Measurements from ENCODE around the gene SNHG17.
"Not testable (repeated sequence)": the region's sequence is repeated elsewhere in the genome, so short reads cannot be mapped to it uniquely, and the experiment has no call there.

The SNHG17 gene

GRCh38 chr20:38434770-38435554 is at the start of gene SNHG17:
TSS of gene SNHG17 (minus strand) at chr20:38435328.
- DNase-seq, result peak; percentile 60

DNA sequence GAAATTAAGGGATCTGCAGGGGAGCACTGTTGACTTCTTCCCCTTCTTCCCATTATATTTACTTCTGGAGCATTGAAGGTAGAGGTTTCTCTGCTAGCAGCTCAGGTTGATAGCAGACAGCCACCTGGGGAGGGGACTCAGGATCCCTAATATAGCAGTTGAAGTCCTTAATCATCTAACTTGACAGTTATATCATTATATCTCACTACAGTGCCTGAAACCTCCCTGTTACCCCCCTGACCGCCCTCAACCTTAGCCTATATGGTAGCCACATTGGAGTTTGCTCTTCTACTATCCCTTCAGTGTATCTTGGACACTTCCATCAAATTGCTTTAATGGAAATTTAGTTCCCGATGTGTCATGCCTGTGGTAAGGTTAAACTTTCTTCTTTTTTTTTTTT is 44.5 kb upstream of the SNHG17 start:
- no peak for DNase-seq

- DNase-seq, result no peak
Measured at GRCh38 chr20:38477747-38478146, 42.6 kb upstream of the SNHG17 start.

GRCh38 chr20:38473367-38473795 is 38.3 kb upstream of the SNHG17 start:
- no peak for DNase-seq

DNA sequence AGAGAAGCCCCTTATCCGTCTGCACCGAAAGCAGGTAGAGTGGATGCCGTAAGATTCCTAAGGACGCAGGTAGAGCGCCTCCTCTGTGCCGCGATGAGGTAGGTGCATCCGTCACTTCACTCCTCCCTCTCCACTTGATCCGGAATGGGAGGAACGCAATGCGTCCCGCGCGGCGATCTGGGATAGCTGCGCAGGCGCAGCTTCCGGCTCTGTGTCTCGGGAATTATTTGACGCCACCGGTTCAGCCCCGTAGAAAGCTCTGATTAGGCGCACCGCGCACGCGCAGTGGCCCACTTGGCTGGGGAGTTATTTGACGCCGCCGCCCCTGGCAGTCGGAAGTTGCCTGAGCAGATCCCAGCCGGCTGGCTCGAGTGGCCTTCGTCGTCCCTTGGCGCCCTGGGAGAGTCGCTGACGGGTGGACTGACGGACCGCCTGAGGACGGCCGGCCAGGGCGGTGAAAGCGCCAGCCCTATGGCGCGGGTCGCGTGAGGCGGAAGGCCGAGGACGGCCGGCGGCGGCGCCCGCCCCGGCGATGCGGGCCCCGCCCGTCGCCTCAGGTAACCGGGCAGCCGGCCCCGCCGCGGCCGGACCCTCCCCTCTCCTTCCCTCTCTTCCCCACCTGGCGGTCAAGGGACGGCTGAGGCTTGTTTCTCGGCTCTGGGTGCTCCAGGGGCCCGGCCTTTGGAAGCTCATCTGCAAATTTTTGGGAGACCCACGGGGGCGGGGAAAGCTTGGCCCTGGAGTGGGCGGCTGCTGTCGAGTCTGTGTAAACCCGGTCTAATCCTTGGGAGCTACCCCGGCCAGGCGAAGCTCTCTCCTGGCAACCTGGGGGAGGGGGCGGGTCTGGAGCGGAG is 37.6 kb upstream of the SNHG17 start, which contains the start of gene RALGAPB:
TSS of gene RALGAPB (plus strand) at position 331 of the 854 bp plus-strand sequence. CDS start 15,590 bp downstream, outside the sequence.
- DNase-seq, result peak; percentile 74

- DNase-seq, result no peak
Measured at GRCh38 chr20:38471987-38472512, 36.9 kb upstream of the SNHG17 start.

GRCh38 chr20:38471245-38471644 is 36.1 kb upstream of the SNHG17 start:
- DNase-seq, result no peak

DNA sequence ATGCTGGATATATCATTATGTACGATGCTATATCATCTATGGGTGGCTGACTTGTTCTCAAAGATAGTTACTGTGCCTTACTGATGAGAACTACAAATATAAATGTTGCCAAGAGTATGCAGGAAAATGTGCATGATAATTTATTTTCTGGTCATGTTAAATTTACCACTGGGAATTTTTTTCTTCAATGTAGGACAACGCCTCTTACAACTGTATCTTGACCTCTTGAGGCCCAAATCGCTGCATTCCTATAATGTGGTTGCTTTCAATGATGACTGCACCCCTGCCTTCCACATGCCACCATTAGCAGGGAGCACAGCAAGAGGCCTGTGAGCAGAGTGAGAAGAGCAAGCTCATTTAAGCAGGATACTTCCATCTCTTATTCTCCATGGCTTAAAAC is 31.9 kb upstream of the SNHG17 start:
- no peak for DNase-seq

DNA sequence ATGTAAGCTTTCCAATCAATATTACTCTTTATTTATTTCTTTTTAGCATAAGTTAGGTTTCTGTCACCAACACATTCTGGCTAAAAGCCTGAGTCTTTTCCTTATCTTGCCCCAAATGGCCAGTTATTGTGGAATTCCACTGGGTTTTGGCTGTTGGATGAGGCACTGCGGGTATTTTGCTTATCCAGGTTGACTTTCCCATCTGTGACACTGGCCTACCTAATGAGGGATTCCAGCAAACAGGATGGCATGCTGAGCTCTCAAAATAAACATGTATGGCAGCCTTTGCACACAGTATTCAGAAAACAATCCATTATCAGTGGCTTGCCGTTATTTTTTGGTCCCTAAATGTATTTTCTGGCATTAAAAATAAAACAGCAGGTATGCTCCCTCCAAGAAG is 31.0 kb upstream of the SNHG17 start:
- no peak for DNase-seq

- DNase-seq, result not testable (repeated sequence)
Measured at GRCh38 chr20:38461569-38461968, 26.4 kb upstream of the SNHG17 start.

DNA sequence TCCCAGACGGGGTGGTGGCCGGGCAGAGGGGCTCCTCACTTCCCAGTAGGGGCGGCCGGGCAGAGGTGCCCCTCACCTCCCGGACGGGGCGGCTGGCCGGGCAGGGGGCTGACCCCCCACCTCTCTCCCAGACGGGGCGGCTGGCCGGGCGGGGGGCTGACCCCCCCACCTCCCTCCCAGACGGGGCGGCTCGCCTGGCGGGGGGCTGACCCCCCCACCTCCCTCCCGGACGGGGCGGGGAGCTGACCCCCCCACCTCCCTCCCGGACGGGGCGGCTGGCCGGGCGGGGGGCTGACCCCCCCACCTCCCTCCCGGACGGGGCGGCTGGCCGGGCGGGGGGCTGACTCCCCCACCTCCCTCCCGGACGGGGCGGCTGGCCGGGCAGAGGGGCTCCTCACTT is 26.0 kb upstream of the SNHG17 start:
- DNase-seq, result not testable (repeated sequence)

- DNase-seq, result not testable (repeated sequence)
Measured at GRCh38 chr20:38460631-38461030, 25.5 kb upstream of the SNHG17 start.

- DNase-seq, result no peak
Measured at GRCh38 chr20:38460040-38460623, 25.0 kb upstream of the SNHG17 start.

- DNase-seq, result no peak
Measured at GRCh38 chr20:38458314-38458713, 23.2 kb upstream of the SNHG17 start.

DNA sequence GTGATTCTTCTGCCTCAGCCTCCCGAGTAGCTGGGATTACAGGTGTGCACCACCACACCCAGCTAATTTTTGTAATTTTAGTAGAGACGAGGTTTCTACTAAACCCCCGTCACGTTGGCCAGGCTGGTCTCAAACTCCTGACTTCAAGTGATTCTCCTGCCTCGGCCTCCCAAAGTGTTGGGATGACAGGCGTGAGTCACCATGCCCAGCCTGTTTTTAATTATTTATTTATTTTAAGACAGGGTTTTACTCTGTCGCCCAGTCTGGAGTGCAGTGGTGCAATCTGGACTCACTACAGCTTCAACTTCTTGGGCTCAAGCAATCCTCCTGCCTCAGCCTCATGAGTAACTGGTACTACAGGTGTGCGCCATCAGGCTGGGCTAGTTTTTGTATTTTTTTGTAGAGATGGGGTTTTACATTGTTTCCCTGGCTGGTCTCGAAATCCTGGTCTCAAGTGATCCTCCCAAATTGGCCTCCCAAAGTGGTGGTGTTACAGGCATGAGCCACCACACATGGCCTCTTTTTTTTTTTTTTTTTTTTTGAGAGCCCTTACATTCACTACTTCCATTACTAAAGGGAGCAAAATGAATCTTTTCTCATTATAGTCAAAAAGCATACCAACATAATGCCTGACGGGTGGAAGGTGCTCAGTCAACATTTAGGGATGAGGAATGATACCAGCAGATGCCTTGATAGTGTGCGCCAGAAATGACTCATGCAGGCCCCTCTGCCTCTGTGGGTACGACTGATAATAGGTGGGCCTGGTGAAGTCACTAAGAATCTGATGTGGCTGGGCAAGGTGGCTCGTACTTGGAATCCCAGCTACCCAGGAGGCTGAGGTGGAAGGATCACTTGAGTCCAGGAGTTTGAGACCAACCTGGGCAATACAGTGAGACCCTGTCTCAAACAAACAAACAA is 19.7 kb upstream of the SNHG17 start:
- no peak for DNase-seq

DNA sequence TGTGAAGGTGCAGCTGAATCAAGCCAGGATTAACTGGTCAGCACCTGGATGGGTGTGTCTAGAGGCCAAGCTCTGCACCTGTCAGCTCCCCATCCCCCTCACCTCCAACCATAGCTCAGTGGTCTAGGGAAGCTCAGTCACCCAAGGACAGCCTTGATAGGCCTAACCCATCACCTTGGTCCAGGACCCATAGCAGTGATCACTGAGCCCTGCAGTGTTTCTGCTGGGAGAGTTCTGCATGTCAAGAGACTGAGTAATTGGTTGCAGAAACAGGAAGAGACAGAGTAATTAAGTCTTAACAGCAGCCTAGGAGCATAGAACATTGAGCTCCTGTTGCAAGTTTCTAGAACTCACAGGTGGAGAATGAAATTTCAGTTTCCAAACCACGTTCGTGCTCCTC is 18.8 kb upstream of the SNHG17 start:
- no peak for DNase-seq

GRCh38 chr20:38452880-38453624 is 17.9 kb upstream of the SNHG17 start:
- no peak for DNase-seq

GRCh38 chr20:38450412-38450975 is 15.4 kb upstream of the SNHG17 start:
- no peak for DNase-seq

GRCh38 chr20:38449046-38449445 is 13.9 kb upstream of the SNHG17 start:
- DNase-seq, result no peak

DNA sequence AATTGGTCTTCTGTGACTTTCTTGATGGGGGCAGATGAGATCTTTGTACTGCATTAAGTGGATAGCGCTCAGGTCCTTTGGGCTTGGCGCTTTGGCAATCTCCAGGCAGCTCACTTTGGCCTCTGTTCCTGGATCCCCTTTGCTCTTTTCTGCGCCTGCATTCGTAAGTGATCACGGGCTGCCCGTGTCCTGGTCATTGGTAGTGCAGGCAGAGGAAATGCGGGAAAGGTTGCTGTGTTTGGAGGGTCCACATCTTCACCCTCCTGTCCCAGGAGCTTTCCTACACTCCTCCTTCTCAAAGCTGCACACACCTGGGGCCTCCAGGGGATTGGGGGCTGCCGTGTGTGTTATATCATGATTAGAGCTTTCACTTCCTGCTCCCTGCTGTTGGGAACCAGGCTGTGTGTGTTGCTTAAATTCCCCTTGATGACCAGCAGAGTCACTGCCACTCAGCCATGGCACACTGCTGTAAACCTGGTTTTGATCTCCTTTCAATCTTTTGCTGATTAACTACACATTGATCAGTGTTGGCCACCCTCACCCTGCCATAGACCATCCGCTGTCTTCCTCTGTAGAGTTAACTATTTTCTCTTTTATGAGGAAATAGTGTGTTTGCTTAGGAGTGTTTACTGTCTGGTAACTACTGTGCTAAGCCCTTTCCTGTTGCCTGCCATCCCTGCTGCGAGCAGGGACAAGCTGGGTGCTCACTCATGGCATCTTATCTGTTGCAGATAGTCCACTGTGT is 13.0 kb upstream of the SNHG17 start:
- no peak for DNase-seq
